SKM-1 treated with dmso at 0.1 percent for 144 hours (cell line): ENCODE measurements around the gene OBSCN.

Experiments
- DNase-seq: peaks from one replicate; lab custom pipeline; 2025; ENCODE audit not compliant: unreplicated experiment; lab: John Stamatoyannopoulos, UW

Gene OBSCN

DNA sequence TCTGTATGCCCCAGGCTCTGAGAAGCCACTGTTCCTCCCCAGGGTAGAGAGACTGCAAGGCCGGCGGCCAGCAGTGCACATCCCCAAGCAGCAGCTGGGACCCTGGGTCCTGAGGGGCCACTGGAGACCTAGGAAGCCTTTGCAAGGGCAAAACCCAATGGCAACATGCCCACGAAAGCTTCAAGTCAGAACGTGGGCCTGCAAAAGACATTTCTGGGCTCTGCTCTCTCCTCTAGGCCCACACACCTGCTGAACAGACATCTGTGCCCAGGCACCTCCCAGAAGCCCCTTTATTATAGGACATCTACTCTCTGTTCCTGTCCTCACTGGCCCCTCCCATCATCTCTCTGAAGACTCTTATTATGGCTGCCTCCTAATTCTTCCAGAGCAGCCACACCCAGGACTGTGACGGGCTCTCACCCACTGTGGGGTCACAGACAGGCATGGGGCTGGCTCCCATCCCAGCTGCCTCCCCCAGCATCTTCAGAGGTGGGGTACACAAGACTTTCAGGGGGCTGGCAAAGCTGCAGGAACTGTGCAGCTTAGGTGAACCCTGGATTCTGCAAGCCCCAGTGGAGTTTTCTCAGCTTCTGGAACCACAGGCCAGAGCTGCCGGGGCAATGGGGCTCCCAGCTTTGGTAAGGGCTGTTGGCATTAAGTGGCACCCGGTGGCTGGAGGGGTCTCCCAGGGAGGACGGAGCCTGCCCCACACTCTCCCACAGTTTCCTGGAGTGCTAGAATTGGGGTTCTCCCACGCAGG lies 186.1 kb downstream of the OBSCN start:
- no peak for DNase-seq

DNA sequence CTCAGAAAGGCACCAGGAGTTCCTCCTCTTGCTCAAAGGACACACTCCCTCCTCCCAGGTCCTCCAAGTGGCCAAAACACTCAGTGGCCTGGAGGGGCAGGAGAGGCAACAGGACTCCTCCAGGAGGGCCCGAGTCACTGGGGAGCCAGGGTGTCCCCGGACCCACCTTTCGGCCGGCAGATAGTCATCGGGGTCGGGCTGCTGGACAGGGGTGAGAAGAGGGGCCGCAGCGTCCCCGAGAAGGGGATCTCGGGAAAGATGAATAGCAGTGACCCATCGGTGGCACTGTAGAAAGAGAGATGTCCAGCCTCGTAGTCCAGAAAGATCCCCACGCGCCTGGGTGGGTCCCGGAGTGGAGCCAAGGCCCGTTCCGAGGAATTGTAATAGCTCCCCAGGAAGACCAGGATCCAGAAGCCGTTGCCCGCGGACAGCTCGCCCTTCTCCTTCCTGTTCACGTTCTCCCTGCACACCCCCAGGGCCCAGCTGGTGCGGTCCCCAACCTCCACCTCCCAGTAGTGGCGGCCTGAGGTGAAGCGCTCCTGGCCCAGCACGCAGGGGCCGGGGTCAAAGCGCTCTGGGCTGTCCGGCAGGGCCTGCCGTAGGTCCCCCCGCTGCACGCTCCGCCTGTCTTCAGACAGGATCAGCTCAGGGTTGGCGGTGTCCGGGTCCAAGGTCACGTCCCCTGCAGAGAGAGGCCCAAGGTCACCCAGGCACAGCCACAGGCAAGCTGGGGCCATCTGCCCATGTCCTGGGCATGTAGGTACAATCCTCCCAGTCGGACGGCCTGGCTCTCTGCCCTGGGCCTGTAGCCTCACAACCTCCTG lies 186.9 kb downstream of the OBSCN start:
- no peak for DNase-seq

- DNase-seq = no peak
Measured at GRCh38 chr1:228396770-228397662, 189.2 kb downstream of the OBSCN start.

DNA sequence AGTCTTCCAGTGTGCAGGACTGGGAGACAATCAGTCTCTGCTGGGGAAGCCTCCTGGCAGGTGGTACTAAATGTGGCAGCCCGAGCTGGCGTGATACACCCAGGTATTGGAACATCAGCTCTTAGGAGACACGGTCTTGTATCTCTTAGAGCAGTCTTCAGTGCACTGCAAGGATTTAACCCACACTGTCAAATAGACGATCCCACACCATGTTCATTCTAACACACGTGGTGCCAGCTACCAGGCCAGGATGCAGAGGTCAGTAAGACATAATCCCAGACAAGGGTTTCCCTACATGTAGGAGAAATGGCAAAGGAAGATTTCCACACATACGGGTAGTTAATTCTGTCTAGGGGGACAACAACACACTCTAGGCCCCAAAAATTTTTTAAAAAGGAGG lies 190.1 kb downstream of the OBSCN start:
- DNase-seq = no peak

DNA sequence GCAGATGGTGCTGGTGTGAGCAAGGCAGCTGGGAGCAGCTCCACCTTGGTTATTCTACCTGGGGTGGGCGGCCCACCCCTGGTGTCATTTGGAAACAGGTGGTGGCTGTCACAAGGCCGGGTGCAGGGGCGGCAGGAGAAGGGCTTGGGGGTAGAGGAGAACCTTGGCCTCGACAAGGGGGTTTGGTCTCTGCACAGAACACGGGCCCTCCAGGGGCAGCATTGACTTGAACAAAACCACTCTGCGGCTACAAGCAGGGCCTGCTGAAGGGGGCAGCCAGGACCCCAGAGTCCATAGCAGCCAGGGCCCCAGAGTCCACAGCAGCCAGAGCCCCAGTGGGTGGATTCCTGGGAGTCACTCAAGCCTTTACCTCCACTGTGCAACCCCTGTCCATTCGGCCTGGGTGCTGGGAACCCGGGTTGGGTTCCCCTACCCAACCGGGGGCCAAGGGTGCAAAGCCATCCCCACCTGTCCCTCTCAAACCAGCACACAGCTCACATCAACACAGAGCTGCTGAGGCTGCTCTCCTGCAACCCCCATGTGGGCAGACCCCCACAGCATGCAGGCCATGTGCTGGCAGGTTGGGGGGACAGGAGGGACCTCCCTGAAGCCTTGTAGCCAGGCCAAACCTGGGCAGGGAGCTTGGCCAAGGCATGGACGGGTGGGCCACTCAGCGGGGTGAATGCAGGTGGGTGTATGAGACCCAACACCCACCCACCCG lies 191.1 kb downstream of the OBSCN start:
- DNase-seq = no peak

DNA sequence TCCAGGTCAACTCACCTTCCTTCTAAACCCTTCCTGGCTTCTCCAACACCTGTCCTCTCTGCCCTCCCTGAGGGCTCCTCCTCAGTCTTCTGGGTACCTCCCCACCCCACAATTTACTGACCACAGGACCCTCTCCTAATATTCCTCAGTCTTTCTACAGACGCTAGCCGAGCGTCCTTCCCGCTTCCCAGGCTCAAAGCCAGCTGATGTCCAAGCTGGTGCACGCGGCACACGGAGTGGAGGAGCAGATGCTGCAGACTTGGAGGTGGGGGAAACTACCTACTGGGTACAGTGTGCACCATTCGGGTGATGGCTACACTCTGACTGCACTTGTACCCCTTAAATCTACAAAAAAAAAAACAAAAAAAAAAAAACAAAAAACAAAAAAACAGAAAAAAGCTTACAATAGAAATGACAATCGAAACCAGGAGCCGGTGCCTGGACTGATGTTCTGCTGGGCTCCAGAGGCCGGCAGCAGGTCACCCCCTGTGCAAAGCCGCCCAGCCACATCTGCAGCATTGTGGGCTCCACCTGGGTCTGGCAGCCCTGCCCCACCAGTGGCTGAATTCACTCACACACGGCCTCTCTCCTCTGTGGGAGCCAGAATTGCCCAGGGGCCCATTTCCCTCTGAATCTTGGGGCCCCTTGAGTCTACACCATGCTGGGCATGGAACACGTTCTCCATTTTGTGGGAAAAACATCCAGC lies 191.8 kb downstream of the OBSCN start:
- no peak for DNase-seq

DNA sequence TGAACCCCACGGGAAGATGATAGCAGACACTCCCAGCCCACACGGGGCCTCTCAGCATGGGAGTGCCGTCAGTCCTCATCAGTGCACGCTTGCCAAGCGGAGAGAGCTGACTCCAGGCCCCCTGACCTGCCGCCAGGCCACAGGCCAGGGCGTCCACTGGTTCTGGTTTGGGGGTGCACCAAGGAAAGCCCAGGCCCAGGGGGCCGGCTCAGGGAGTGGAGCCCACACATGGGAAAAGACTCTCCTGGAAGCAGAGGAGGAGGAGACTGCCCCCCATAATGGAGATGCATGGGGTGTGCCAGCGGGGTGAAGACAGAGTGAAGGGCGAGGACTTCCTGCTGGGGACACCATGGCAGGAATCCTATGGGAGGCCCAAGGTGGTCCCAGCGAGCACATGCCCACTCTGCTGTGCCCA lies 192.4 kb downstream of the OBSCN start:
- DNase-seq = no peak

DNA sequence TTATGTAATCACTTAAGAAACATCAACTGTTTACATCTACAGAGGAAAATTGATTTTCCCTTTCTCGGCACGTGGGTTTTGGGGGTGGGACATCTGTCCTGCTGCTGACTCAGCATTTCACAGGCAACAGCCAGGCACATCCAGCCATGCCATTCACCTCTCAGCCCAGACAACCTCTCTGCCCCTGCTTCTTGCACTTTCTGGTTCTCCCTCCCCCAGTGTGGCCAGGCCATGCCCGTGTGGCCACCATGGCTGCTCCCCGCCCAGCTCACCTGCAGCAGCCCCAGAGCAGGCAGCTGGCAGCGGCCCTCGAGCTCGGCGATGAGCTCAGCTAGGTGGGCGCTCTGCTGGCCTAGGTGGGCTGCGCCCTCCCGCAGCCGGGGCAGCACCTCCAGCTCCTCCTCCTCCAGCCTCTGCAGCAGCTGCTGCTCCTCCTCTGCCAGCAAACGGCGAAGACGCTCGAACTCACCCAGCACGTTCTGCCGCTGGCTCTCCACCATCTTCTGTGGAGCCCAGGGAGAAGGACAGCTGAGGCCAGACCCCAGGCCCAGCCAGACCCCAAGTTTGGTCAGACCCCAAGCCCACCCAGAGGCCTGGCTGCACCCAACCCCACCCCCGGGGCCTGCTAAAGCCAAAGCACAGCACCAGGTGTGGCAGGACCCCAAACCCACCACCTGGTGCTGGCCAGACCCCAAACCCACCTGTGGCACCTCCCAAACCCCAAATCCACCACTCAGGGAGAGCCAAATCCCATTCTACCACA lies 193.0 kb downstream of the OBSCN start:
- no peak for DNase-seq

DNA sequence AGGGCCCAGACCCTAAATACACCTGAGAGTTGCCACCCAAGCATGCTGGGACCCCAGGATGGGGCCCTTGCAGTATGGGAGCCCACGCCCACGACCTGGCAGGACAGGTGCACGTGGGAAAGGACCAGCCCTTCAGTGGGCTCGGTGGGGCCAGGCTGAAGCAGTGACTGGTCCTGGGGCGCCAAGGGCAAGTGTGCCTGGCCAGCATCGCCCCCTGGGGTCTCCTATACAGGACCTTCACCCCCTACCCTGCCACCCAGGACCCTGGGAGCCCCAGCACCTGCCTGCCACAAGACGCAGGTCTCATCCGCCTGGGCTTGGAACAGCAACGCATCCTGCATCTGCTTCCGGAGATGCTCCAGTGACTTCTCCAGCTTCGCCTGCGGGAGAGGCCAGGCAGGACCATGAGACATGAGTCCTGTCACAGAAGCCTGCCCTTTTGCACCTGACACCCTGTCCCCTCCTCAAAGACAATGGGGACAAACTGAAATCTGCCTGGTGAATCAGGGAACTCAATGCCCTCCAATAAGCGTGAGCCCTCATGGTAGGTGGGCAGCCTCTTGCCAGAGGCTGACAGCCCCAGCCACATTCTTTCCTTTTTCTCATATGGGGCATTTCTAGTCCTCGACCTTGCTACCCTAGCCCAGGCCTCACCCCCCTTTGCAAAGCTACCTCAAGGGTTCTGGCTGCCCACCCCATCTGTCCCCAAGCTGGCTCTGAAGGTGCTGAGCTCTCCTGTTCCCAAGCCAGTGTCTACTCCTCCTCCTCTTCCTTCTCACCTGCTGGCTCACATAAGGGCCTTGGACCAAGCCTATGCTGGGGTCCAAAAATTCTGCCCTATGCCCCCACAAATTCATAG lies 194.2 kb downstream of the OBSCN start:
- DNase-seq = no peak

GRCh38 chr1:228402641-228403025 lies 194.8 kb downstream of the OBSCN start:
- no peak for DNase-seq

GRCh38 chr1:228403231-228403631 lies 195.4 kb downstream of the OBSCN start:
- no peak for DNase-seq

GRCh38 chr1:228404107-228404720 lies 196.4 kb downstream of the OBSCN start:
- no peak for DNase-seq

DNA sequence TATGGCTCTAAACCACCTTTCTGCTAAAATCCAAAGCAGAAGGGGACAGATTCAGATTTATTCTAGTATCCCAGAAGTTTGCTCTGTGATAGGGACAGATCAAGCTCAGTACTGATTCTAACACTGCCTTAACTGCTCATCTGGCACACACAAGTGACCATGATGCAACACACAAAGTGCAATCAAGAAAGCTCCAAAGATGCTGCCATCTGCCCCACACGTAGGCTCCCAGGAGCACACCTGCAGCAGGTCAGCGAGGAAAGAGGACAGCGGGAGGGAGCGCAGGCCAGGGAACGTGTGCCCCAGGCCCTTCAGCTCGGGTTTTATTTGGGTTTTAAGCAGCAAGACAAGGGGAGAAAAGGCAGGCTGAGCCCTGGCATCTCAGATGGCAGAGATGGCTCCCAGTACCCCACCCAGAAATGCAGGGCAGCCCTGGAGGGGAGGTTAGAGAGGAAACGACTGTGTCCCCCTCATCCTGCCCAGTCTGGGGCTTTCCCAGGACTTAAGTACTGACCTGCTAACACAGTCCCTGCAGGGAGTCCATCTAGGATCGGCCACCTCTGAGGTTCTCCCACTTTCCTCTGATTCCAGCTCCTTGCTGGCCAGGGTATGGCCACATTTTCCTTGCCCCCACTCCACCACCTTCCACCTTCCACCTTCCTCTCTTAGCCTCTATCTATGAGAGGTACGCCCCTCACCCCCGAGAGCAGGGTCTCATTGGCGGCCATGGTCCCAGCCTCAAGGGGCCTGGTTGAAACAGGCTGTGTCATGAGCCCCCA lies 197.5 kb downstream of the OBSCN start:
- DNase-seq = no peak

DNA sequence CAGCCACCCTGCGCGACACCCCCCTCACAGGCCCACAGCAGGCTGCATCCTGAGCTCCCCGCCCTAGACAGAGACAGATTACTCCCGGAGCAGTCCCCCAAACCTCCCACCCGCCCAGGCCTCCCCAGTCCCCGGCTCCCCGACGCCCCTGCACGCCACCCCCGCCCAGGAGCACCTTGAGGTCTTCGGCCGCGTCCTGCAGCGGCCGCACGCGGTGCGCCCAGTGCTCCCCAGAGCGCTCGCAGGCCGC lies 198.1 kb downstream of the OBSCN start:
- no peak for DNase-seq

DNA sequence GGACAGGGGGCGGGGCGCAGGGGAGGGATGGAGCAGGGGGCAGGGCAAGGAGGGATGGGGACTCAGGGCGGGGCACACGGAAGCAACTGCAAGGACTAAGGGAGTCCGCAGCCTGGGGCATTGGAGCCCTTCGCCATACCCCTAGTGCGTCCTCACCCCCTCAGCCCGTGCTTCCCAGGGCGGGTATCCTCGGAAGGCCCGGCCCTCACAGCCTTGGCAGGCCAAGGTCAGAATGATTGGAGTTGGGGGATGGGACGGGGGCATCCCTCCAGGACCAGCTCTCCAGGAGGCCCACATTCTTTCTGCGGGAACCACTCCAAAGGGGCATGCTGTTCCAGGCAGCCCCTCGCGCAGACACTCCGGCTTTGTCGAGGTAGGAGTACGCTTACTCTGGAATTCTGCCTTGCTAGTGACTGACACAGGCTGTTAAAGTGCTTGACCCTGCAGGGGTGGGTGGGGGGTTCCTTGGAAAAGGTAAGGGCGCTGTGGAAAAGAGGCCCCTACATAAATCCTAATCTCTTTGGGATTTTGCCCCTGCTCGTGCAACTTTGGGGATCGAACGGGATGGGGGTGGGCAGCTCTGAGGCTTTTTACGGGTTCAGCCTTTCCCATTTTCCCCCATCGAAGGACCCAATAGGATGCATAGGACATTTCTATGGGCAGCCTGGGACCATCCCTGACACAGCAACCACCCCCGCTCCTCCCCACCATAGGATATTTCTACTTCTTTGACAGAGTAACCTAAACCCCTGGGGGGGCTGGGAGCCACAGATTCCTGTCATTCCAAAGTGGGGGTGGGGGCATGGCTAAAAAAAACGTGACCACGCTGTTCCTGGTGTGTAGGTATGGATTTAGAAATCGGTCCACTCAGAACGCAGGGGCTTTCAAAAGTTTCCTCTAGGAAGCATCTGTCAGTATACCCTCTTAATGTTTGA lies 199.5 kb downstream of the OBSCN start:
- DNase-seq = no peak

- DNase-seq = no peak
Measured at GRCh38 chr1:228408041-228408868, 200.4 kb downstream of the OBSCN start.
